ENCODE data around the gene SLC12A6.

SLC12A6 gene

GRCh38 chr15:34318277-34319079 is 19.1 kb downstream of the SLC12A6 start (continued):
- TF ChIP-seq BCL6B (tag by site-specific recombination; IDR thresholded peaks at IDR 0.05) (no peak), IKZF3 (tag by site-specific recombination; IDR thresholded peaks at IDR 0.05) (peak; percentile 74; the same call in 1 of the 2 replicates)

- H3K27ac ChIP-seq (ENCODE audit: extremely low read depth, low read depth, low read length) = no peak overlapping the region
- no peaks in the 10 kb centered on the region for H3K9me3 ChIP-seq (ENCODE audit: control insufficient read depth, insufficient read depth, low read depth, low read length)
- H3K4me3 ChIP-seq (ENCODE audit: low read depth, low read length) = no peak overlapping the region
- H3K36me3 ChIP-seq (ENCODE audit: control insufficient read depth in 2 of 2, insufficient read depth in 1 of 2, low read length in 2 of 2) = no peaks in the 10 kb centered on the region
- CTCF ChIA-PET = no interaction called here
- peaks cover 7% of the 10 kb centered on the region; the same call in 1 of the 2 replicates for H3K4me1 ChIP-seq (ENCODE audit: control insufficient read depth, insufficient read depth, low read length)
- no peak for TF ChIP-seq WT1 (tag by site-specific recombination; IDR thresholded peaks at IDR 0.05)
- TF ChIP-seq ZEB2 (tag by site-specific recombination; IDR thresholded peaks at IDR 0.05) = no peak
- no peak for TF ChIP-seq PRDM6 (tag by site-specific recombination; IDR thresholded peaks at IDR 0.05)
- TF ChIP-seq, protein P1, sequence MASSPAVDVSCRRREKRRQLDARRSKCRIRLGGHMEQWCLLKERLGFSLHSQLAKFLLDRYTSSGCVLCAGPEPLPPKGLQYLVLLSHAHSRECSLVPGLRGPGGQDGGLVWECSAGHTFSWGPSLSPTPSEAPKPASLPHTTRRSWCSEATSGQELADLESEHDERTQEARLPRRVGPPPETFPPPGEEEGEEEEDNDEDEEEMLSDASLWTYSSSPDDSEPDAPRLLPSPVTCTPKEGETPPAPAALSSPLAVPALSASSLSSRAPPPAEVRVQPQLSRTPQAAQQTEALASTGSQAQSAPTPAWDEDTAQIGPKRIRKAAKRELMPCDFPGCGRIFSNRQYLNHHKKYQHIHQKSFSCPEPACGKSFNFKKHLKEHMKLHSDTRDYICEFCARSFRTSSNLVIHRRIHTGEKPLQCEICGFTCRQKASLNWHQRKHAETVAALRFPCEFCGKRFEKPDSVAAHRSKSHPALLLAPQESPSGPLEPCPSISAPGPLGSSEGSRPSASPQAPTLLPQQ (tag by site-specific recombination; IDR thresholded peaks at IDR 0.05) = no peak
- TF ChIP-seq ZNF423 (tag by site-specific recombination; IDR thresholded peaks at IDR 0.05) = no peak
- POLR2A ChIA-PET = interaction anchor here (0.7 kb wide), 1 partner anchor 24 kb away, joined by 3 read pairs; no protein-coding TSS in a partner anchor
Measured at GRCh38 chr15:34314491-34315490, 22.8 kb downstream of the SLC12A6 start.

GRCh38 chr15:34311563-34311962 is 26.0 kb downstream of the SLC12A6 start:
- no peak overlapping the region for H3K4me3 ChIP-seq (ENCODE audit: low read depth, low read length)
- CTCF ChIA-PET = no interaction called here
- H3K27ac ChIP-seq (ENCODE audit: extremely low read depth, low read depth, low read length) = no peak overlapping the region
- TF ChIP-seq FEZF1 (tag by site-specific recombination; IDR thresholded peaks at IDR 0.05) (peak; percentile 36; the same call in 1 of the 2 replicates), ZNF350 (tag by site-specific recombination; IDR thresholded peaks at IDR 0.05) (no peak), SP3 (tag by site-specific recombination; IDR thresholded peaks at IDR 0.05) (no peak)
- no peaks in the 10 kb centered on the region; a peak in 1 of 3 replicates for H3K36me3 ChIP-seq (ENCODE audit: control insufficient read depth in 2 of 2, insufficient read depth in 1 of 2, low read length in 2 of 2)
- POLR2A ChIA-PET = no interaction called here
- peaks cover 6% of the 10 kb centered on the region; the same call in 1 of the 2 replicates for H3K4me1 ChIP-seq (ENCODE audit: control insufficient read depth, insufficient read depth, low read length)
- no peaks in the 10 kb centered on the region for H3K9me3 ChIP-seq (ENCODE audit: control insufficient read depth, insufficient read depth, low read depth, low read length)

DNA sequence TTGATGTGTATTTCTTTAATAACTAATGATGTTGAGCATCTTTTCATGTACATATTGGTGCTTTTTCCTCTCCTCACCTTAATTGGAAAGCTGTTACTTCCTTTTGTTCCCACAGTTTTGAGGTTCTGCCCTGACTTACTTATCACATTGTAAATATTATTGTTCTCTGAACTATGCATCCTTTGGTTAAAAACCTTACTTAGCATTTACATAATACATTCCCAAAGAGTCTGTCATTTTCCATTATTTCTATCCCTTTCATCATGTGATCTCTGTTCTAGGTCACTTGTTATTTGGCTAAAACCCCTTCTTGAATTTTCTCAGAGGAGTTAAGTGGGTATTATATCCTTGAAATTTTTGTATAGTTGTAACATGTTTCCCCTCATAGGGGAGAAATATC is 33.0 kb downstream of the SLC12A6 start:
- ChIA-PET CTCF (no interaction called here), POLR2A (no interaction called here)
- no peak overlapping the region for H3K27ac ChIP-seq (ENCODE audit: extremely low read depth, low read depth, low read length)
- no peaks in the 10 kb centered on the region; a peak in 1 of 3 replicates for H3K36me3 ChIP-seq (ENCODE audit: control insufficient read depth in 2 of 2, insufficient read depth in 1 of 2, low read length in 2 of 2)
- no peak overlapping the region for H3K4me3 ChIP-seq (ENCODE audit: low read depth, low read length)
- no peaks in the 10 kb centered on the region for H3K9me3 ChIP-seq (ENCODE audit: control insufficient read depth, insufficient read depth, low read depth, low read length)
- TF ChIP-seq ZNF558 (tag by site-specific recombination; IDR thresholded peaks at IDR 0.05) = no peak
- TF ChIP-seq KLF16 (tag by site-specific recombination; IDR thresholded peaks at IDR 0.05) = no peak
- no peak for TF ChIP-seq ZNF843 (tag by site-specific recombination; IDR thresholded peaks at IDR 0.05)
- H3K4me1 ChIP-seq (ENCODE audit: control insufficient read depth, insufficient read depth, low read length) = no peaks in the 10 kb centered on the region
